ENCODE measurements around the gene UNC13C. TPM values are rescaled to one million over a fixed set of nuclear protein-coding genes. Genes with fewer than 3 reads are reported as not detected.

UNC13C gene
- polyA plus RNA-seq, 1 of the 3 experiments (the other 2 are of a cell fraction), result not detected

DNA sequence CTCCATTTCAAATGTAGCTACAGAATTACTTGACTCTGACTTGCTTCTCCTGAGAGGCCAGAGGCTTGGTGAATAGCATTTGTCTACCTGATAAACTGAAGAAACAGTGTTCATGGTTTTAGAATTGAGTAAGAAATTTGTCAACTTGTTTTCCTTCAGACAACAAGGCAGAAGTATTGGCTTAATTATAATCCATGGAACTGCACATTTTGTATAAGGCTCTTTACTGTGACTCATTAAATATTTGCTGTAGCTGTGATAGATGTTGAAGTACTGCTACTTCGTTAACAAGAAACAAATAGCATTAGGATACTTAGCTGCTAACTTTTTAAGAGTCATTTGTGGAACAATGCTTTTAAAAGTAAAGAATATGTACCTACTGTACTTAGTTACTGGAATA, 4.6 kb downstream of the UNC13C start (continued):
- TF ChIP-seq, protein P1, sequence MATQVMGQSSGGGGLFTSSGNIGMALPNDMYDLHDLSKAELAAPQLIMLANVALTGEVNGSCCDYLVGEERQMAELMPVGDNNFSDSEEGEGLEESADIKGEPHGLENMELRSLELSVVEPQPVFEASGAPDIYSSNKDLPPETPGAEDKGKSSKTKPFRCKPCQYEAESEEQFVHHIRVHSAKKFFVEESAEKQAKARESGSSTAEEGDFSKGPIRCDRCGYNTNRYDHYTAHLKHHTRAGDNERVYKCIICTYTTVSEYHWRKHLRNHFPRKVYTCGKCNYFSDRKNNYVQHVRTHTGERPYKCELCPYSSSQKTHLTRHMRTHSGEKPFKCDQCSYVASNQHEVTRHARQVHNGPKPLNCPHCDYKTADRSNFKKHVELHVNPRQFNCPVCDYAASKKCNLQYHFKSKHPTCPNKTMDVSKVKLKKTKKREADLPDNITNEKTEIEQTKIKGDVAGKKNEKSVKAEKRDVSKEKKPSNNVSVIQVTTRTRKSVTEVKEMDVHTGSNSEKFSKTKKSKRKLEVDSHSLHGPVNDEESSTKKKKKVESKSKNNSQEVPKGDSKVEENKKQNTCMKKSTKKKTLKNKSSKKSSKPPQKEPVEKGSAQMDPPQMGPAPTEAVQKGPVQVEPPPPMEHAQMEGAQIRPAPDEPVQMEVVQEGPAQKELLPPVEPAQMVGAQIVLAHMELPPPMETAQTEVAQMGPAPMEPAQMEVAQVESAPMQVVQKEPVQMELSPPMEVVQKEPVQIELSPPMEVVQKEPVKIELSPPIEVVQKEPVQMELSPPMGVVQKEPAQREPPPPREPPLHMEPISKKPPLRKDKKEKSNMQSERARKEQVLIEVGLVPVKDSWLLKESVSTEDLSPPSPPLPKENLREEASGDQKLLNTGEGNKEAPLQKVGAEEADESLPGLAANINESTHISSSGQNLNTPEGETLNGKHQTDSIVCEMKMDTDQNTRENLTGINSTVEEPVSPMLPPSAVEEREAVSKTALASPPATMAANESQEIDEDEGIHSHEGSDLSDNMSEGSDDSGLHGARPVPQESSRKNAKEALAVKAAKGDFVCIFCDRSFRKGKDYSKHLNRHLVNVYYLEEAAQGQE (IDR thresholded peaks at IDR 0.05; ENCODE audit: low read depth, low read length), result no peak
- TF ChIP-seq RCOR1 (IDR thresholded peaks at IDR 0.05; ENCODE audit: low read length), result no peak
- TF ChIP-seq, protein P2, sequence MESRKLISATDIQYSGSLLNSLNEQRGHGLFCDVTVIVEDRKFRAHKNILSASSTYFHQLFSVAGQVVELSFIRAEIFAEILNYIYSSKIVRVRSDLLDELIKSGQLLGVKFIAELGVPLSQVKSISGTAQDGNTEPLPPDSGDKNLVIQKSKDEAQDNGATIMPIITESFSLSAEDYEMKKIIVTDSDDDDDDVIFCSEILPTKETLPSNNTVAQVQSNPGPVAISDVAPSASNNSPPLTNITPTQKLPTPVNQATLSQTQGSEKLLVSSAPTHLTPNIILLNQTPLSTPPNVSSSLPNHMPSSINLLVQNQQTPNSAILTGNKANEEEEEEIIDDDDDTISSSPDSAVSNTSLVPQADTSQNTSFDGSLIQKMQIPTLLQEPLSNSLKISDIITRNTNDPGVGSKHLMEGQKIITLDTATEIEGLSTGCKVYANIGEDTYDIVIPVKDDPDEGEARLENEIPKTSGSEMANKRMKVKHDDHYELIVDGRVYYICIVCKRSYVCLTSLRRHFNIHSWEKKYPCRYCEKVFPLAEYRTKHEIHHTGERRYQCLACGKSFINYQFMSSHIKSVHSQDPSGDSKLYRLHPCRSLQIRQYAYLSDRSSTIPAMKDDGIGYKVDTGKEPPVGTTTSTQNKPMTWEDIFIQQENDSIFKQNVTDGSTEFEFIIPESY (IDR thresholded peaks at IDR 0.05; ENCODE audit: borderline replicate concordance, low read depth), result no peak
- no peak for TF ChIP-seq EP300 (IDR thresholded peaks at IDR 0.05; ENCODE audit: borderline replicate concordance in 1 of 2, low read depth in 1 of 2, low read length in 1 of 2)
- TF ChIP-seq YY1 (IDR thresholded peaks at IDR 0.05; ENCODE audit: low read depth), result no peak

DNA sequence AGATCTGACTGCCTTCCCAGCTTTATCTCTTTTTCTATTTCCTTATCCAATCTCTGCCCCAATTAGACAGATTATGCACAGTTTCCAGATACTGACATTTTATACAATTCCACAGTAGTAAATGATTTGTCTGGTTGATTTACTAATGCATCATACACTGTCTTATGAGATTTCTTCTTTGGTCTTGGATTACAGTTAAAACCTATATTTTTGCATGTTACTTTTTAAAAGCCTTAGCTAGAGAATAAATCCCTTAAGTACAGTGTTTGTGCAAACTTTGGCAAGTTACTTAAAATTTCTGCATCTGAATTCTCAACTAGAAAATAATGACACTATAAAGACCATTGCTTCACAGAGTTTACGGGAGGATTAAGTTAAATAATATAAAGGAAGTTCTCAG, 6.0 kb downstream of the UNC13C start:
- Histone ChIP-seq H3K4me1 (ENCODE audit: control insufficient read depth in 1 of 2, insufficient read depth in 2 of 2, low read depth in 1 of 2, low read length in 1 of 2) (no peaks in the 10 kb centered on the region), H3K36me3 (replicated peaks in 1 of 2; ENCODE audit: control insufficient read depth in 1 of 2, insufficient read depth in 2 of 2, low read length in 1 of 2) (no peaks in the 10 kb centered on the region), H3K9ac (no peak overlapping the region), H3K9me2 (no peaks in the 10 kb centered on the region), H3K9me3 (no peaks in the 10 kb centered on the region), H3K27ac (ENCODE audit: low read depth in 2 of 2, low read length in 1 of 2) (no peak overlapping the region), H3K27me3 (ENCODE audit: insufficient read depth) (no peaks in the 10 kb centered on the region), H4K20me1 (ENCODE audit: insufficient read depth) (no peaks in the 10 kb centered on the region), H3K79me2 (ENCODE audit: insufficient read depth) (no peaks in the 10 kb centered on the region), H3F3A (replicated peaks; ENCODE audit: insufficient read depth) (no peaks in the 10 kb centered on the region), H3K4me3 (ENCODE audit: low read depth in 2 of 2, low read length in 1 of 2) (no peak overlapping the region), H2AFZ (ENCODE audit: low read depth) (no peak overlapping the region), H3K4me2 (no peak overlapping the region)
- WGBS (ENCODE audit: low lambda C conversion rate), result 31% methylated on average over 1 of the region's 1 CpG
- TF ChIP-seq MEF2A (IDR thresholded peaks at IDR 0.05; ENCODE audit: borderline replicate concordance, low read depth), result no peak
- no peak for TF ChIP-seq SIN3A (IDR thresholded peaks at IDR 0.05; ENCODE audit: borderline replicate concordance, low read depth, low read length)
- no peak for TF ChIP-seq EZH2phosphoT487 (IDR thresholded peaks at IDR 0.05; ENCODE audit: borderline replicate concordance, low read depth)
- TF ChIP-seq CHD2 (IDR thresholded peaks at IDR 0.05; ENCODE audit: low read length, partially characterized antibody), result no peak
- TF ChIP-seq FOSL2 (IDR thresholded peaks at IDR 0.05; ENCODE audit: borderline replicate concordance, low read depth), result no peak
- TF ChIP-seq NRF1 (IDR thresholded peaks at IDR 0.05; ENCODE audit: low read depth, low read length), result no peak
- no peak for TF ChIP-seq EP300 (IDR thresholded peaks at IDR 0.05; ENCODE audit: borderline replicate concordance in 1 of 2, low read depth in 1 of 2, low read length in 1 of 2)
- no peak for TF ChIP-seq MXI1 (IDR thresholded peaks at IDR 0.05; ENCODE audit: low read depth, low read length)
- TF ChIP-seq RAD21 (IDR thresholded peaks at IDR 0.05; ENCODE audit: low read length), result no peak
- TF ChIP-seq TEAD4 (IDR thresholded peaks at IDR 0.05; ENCODE audit: borderline replicate concordance, insufficient read depth), result no peak
- TF ChIP-seq JUND (IDR thresholded peaks at IDR 0.05), result no peak
- TF ChIP-seq, protein P3, sequence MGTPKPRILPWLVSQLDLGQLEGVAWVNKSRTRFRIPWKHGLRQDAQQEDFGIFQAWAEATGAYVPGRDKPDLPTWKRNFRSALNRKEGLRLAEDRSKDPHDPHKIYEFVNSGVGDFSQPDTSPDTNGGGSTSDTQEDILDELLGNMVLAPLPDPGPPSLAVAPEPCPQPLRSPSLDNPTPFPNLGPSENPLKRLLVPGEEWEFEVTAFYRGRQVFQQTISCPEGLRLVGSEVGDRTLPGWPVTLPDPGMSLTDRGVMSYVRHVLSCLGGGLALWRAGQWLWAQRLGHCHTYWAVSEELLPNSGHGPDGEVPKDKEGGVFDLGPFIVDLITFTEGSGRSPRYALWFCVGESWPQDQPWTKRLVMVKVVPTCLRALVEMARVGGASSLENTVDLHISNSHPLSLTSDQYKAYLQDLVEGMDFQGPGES (IDR thresholded peaks at IDR 0.05; ENCODE audit: low read depth, low read length), result no peak
- no peak for TF ChIP-seq SMC3 (IDR thresholded peaks at IDR 0.05; ENCODE audit: low read depth, low read length)
- TF ChIP-seq, protein P2 (IDR thresholded peaks at IDR 0.05; ENCODE audit: borderline replicate concordance, low read depth), result no peak
- TF ChIP-seq RFX5 (IDR thresholded peaks at IDR 0.05; ENCODE audit: low read length), result no peak
- TF ChIP-seq, protein P4, sequence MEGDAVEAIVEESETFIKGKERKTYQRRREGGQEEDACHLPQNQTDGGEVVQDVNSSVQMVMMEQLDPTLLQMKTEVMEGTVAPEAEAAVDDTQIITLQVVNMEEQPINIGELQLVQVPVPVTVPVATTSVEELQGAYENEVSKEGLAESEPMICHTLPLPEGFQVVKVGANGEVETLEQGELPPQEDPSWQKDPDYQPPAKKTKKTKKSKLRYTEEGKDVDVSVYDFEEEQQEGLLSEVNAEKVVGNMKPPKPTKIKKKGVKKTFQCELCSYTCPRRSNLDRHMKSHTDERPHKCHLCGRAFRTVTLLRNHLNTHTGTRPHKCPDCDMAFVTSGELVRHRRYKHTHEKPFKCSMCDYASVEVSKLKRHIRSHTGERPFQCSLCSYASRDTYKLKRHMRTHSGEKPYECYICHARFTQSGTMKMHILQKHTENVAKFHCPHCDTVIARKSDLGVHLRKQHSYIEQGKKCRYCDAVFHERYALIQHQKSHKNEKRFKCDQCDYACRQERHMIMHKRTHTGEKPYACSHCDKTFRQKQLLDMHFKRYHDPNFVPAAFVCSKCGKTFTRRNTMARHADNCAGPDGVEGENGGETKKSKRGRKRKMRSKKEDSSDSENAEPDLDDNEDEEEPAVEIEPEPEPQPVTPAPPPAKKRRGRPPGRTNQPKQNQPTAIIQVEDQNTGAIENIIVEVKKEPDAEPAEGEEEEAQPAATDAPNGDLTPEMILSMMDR (IDR thresholded peaks at IDR 0.05), result no peak
- no peak for TF ChIP-seq GATA2 (CRISPR knock-in tag; IDR thresholded peaks at IDR 0.05)
- CTCF ChIA-PET, result interaction anchor here (1.6 kb wide), 1 partner anchor 21 kb away, joined by 5 read pairs; no protein-coding TSS in a partner anchor
- DNase-seq, result no peak
- POLR2A ChIA-PET, result interaction anchor here (0.7 kb wide), 1 partner anchor 433 kb away, joined by 5 read pairs; no protein-coding TSS in a partner anchor
